Retinal pigment epithelial cell (primary cell): ENCODE data around the gene LTK.

ENCODE experiments used
- DNase-seq: peaks from one replicate; pipeline ENCODE4 v3.0.0-alpha.2; 2010; ENCODE audit warnings: low read depth
- H3K4me3 ChIP-seq: 2 replicates; pipeline ENCODE4 v1.5.1; 2011; ENCODE audit warnings: mild to moderate bottlenecking, low read length, control low read depth, moderate library complexity
- TF ChIP-seq, protein P1 (sequence below): conservative IDR thresholded peaks from 2 replicates; pipeline ENCODE4 v1.5.1; 2011; ENCODE audit warnings: low read depth, low read length, control low read depth, inconsistent platforms

LTK gene

DNA sequence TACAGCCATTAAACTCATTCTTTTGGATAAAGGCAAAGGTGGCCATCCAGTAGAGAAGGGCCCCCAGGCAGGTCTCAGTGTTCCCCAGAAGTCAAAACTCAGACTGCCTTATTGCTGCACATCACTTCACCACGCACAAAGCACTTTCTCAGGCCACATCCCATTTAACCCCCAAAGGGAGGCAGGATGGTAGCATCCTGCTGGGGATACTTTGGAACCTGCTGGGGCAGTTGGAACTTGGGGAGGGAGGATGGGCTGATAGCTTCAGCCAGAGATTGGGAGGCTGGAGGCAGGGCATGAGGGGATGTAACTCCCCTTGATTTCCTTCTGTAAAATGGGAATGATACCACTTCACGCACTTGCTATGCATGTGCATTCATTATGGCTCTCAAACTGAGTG lies 15.0 kb downstream of the LTK start:
- TF ChIP-seq, protein P1, sequence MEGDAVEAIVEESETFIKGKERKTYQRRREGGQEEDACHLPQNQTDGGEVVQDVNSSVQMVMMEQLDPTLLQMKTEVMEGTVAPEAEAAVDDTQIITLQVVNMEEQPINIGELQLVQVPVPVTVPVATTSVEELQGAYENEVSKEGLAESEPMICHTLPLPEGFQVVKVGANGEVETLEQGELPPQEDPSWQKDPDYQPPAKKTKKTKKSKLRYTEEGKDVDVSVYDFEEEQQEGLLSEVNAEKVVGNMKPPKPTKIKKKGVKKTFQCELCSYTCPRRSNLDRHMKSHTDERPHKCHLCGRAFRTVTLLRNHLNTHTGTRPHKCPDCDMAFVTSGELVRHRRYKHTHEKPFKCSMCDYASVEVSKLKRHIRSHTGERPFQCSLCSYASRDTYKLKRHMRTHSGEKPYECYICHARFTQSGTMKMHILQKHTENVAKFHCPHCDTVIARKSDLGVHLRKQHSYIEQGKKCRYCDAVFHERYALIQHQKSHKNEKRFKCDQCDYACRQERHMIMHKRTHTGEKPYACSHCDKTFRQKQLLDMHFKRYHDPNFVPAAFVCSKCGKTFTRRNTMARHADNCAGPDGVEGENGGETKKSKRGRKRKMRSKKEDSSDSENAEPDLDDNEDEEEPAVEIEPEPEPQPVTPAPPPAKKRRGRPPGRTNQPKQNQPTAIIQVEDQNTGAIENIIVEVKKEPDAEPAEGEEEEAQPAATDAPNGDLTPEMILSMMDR = no peak
- no peak overlapping the region for H3K4me3 ChIP-seq
- no peak for DNase-seq

DNA sequence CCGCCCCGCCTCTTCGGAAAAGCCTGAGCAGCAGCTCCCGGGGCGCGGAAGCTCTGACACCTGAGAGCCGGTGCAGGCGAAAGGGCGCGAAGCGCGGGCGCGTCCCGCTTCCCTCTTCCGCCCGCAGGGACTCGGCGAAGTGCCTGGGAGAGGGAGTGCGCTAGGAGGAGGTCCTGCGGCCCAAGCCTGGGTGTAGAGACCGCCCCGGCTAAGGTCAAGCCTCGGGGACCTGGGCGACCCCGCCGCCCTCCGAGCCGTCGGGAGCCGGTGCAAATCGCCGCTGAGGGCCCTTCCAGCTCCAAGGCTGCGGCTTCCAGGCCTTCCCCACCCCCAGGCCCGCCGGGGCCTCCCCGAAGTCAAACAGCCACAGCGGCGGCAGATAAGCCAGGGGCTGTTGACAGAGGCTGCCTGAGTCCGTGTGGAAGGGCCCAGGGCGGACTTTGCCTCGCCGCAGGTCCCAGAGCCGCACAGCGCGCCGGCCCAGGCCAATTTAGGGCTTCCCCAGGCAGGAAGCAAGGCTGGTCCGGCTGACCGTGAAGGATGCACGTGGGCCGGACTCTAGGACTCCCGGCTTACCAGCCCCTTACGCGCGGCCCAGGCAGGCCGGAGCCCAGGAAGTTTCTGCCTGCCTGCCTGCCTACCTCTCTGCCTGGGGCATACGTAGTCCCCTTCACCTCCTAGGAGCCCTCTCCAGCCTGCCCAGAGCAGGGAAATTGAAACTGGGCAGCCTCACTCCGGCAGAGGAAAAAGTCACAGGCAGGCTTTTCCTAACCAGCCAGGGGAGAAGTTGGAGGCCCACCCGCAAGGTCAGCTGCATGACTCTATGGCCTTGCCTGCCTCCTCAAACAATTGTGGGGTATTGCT lies 17.7 kb downstream of the LTK start:
- no peak for DNase-seq
- no peak overlapping the region for H3K4me3 ChIP-seq
- TF ChIP-seq, protein P1 = no peak

DNA sequence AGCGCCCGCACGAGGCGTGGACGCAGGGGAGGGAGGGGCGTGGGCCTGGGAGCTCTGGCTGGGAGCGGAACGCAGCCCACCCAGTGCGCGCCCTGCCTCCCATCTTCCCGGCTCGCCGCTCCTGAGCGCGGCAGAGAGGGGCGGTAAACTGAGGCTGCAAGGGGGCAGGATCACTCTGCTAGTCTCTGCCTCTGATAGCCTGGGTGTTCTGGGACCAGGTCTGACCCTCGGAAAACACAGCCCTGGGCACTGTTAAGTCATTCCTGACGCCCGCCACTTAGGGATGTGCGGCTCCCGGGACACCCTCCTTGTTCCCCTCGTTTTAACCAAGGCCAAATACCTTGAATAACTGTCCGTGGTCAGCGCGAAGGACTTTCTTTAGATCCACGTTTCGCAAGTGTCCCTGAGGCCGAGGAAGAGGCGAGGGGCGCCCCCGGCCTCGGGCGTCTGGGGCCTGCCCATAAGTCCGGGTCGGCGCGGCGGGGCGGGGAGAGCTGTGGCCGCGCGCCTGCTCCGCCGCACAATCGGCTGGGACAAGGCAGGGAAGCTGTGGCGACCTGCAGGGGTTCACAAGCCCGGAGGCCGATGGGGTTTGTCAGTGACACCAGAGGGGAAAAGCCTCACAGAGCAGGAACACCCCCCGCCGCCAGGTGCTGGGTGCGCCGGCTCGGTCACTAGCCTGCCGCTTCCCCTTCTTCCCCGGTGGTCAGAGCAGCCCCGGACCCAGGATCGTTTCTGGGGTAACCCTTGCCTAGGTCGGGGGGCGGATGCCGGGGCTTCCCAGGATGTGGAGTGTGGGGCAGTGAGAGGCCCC lies 18.5 kb downstream of the LTK start:
- TF ChIP-seq, protein P1 = no peak
- no peak overlapping the region for H3K4me3 ChIP-seq
- no peak for DNase-seq

DNA sequence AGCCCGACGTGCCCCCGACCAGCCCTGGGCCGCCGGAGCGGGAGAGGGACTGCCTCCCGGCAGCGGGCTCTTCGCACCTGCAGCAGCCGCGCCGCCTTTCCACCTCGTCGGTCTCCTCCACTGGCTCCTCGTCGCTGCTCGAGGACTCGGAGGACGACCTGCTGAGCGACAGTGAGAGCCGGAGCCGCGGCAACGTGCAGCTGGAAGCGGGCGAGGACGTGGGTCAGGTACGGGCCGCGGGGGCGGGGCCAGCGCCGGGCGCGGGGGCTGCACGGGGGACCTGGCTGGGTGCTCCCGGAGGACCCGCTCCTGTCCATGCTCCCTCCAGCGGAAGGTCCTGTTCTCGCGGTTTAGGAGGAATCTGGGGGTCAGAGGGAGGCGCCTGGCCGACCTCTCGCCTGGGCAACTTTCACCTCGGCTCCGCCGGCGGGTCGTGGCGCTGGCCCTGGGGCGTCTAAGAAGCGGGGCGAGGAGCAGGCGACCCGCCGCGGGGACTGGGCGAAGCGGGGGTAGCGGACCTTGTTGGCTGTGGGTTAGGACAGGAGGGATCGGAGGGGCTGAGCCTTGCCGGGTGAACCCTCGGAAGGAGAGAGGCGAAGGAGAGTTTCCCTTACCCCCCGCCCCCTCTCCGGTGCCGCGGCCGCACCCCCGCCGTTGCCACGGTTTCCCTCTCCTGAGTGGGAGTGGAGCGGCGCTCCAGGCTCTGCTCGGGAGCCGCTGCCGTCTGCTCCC lies 19.3 kb downstream of the LTK start:
- no peak overlapping the region for H3K4me3 ChIP-seq
- DNase-seq = no peak
- TF ChIP-seq, protein P1 = no peak

DNA sequence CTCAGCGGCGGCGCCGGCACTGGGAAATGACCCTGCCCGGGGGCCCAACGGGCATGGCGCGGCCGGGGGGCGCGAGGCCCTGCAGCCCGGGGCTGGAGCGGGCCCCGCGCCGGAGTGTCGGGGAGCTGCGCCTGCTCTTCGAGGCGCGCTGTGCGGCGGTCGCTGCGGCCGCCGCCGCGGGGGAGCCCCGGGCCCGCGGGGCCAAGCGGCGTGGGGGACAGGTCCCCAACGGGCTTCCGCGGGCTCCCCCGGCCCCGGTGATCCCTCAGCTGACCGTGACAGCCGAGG lies 19.8 kb downstream of the LTK start:
- H3K4me3 ChIP-seq = no peak overlapping the region
- TF ChIP-seq, protein P1 = no peak
- DNase-seq = no peak

DNA sequence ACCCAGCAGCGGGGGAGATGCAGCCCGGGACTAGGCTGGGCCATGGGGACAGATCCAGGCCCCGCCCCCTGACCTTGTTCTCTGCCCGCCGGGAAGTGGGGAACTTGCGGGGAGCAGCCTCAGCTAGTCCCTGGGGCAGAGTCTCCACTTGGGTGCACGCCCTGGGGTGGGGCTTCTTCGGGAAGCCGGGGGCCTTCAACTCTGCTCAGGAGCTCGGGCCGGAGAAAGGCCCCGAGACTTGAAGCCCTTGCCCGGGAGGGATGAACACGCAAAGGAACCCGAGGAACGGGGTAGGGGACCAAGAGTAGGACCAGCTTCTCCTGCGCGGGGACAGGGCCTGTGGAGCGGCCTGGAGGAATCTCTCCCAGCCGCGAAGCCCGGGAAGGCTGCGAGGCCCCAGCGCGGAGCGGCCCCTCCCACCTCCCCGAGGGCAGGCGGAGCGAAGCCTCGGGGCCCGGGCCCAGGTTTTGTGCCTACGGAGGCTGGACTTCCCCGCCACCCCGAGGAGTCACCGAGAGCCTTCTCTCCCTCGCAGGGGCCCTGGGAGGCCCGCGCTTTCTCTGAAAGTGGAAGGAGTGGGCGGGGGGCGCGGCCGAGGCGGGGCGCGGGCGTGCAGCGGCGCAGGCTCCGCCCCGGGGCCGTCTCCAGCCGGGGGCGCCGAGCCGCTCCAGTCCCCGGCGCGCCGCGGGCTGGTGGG lies 20.3 kb downstream of the LTK start, which contains the start of gene ITPKA:
Gene ITPKA (plus strand): TSS at position 670 of the 697 bp plus-strand sequence. CDS start 54 bp downstream, outside the sequence.
- TF ChIP-seq, protein P1 = no peak
- no peak for DNase-seq
- peak within 1 kb of the TSS; percentile 53 for H3K4me3 ChIP-seq
